H7 (cell line): ENCODE data around the gene MRPL23. TPM values are rescaled to one million over a fixed set of nuclear protein-coding genes. Genes with fewer than 3 reads are reported as not detected.
"Not testable (repeated sequence)": the region's sequence is repeated elsewhere in the genome, so short reads cannot be mapped to it uniquely, and the experiment has no call there.

Experiments
- DNase-seq: peaks from one replicate; pipeline ENCODE4 v3.0.0; 2012
- H3K27me3 ChIP-seq: 2 replicates; pipeline ENCODE4 v1.6.0; 2011; ENCODE audit warnings: mild to moderate bottlenecking, low read length; ENCODE audit not compliant: control insufficient read depth, insufficient read depth
- H3K36me3 ChIP-seq: replicated peaks from 2 replicates; pipeline ENCODE4 v1.5.1; 2011; ENCODE audit warnings: low read length; ENCODE audit not compliant: control insufficient read depth, insufficient read depth
- H3K4me3 ChIP-seq: 2 replicates; pipeline ENCODE4 v1.5.1; 2011; ENCODE audit warnings: low read depth, mild to moderate bottlenecking, control low read depth, low read length, moderate library complexity; ENCODE audit not compliant: insufficient read depth
- total RNA-seq: library from RNA; depleted of rRNA; stranded (reverse); fragments of >200 nt; shearing (Covaris generic); gene quantifications from 2 replicates; pipeline ENCODE4 v1.2.3, GENCODE V29; 2014

Gene MRPL23
- total RNA-seq, 1 experiment from 2014 or later: 91.1 TPM

DNA sequence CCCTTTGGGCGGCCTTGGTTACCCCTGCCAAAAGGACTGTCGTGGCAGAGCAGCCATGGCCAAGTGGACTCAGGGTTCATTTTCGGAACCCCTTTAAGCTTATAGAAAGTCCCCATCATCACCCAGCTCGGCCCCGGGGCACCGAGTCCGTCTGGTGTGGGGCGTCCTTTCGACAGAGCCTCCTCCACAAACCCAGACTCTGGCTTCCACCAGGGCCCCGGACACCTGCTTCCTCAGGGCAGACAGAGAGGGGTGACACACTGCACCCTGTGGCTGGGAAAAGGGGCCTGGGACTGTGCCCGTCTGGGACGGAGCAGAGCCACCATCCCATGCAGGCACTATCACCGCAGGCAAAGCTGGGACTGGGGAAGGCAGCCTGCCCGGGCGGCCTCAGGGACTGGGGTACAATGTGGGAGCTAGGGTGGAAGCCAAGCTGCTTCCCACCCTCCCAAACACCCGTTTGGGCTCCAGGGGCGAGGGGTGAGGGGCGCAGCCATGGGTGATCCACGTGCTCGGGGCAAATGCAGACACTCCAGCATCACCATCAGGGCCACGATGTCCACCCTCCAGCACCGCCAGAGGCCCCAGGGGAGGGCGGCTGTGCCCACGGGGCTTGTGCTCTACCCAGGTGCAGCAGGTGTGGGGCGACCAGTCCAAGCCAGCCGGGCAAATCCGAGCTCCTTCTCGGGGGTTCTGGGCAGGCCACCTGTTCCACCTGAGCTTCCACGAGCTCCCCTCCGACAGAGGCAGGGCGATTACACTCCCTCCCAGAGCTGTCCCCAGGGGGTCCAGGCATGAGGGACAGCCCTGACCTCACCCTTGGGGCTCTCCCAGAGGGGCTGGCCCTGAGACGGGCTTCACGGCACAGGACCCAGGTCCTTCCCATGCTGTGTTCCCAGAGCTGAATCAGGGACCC, 11.7 kb upstream of the MRPL23 start:
- Histone ChIP-seq H3K36me3 (no peaks in the 10 kb centered on the region), H3K27me3 (no peaks in the 10 kb centered on the region), H3K4me3 (no peak overlapping the region)
- DNase-seq: peak; percentile 58

- Histone ChIP-seq H3K36me3 (no peaks in the 10 kb centered on the region), H3K4me3 (no peak overlapping the region), H3K27me3 (no peaks in the 10 kb centered on the region)
- peak; percentile 66 for DNase-seq
Observed at GRCh38 chr11:1936072-1936780, 10.9 kb upstream of the MRPL23 start.

GRCh38 chr11:1936781-1937615, 10.1 kb upstream of the MRPL23 start:
- H3K27me3 ChIP-seq: no peaks in the 10 kb centered on the region
- peak; percentile 65 for DNase-seq
- no peak overlapping the region for H3K4me3 ChIP-seq
- H3K36me3 ChIP-seq: no peaks in the 10 kb centered on the region

GRCh38 chr11:1937616-1938342, 9.4 kb upstream of the MRPL23 start:
- no peaks in the 10 kb centered on the region for H3K36me3 ChIP-seq
- no peak overlapping the region for H3K4me3 ChIP-seq
- no peaks in the 10 kb centered on the region for H3K27me3 ChIP-seq
- peak; percentile 71 for DNase-seq

DNA sequence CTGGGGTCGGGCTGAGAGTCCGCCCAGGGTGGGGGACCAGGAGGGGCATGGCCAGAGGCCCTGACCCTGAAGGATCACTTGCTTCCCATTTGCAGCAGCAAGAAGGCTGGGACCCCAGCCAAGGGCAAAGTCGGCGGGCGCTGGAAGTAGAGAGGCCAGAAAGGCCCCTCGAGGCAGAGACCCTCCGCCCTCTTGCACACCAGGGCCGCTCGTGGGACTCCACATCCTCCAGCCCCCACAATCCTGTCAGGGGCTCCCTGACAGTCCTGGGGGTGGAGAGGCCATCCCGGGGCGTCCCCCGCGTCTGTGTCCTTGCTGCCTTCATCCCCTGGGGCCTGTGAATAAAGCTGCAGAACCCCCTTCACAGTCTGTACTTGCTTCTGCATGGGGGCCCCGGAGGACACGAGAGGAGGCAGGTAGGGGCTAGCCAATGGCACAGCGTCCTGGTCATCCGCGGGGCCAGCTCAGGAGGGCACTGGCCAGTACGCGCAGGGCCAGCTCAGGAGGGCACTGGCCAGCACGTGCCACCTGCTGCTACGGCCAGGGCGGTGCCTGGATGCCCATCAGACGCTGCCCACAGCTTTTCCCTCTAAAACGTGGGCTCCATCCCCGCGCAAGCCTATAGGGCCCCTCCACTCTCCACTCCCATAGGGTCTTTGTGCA, 8.7 kb upstream of the MRPL23 start:
- peak; percentile 60 for DNase-seq
- Histone ChIP-seq H3K4me3 (no peak overlapping the region), H3K36me3 (no peaks in the 10 kb centered on the region), H3K27me3 (no peaks in the 10 kb centered on the region)

DNA sequence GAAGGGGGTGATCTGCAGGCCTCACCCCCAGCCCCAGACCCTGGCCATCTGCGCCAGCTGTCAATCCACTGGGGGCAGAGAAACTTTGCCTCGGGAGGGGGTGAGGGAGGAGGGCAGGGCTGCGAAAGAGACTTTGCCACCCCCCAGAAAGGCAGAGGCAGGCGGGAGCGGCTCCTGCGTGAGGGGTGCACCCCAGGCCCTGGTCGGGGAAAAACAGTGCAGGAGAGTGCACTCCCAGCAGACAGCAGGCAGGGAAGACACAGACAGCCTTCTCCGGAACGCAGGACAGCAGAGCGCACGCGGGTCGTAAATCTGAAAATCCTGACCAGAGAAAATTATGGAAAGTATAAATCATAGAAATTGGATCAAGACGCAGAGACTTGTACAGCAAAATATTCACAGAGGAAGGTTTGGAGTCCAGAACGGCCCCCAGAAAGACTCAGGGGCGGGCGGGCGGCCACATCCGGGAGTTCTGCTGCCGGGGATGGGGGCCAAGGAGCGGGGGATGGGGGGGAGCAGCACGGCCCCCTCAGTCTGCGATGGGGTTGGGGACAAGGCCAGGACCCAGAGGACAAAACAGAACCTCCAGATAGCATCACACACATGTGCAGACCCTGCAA, 8.0 kb upstream of the MRPL23 start:
- peak; percentile 74 for DNase-seq

DNA sequence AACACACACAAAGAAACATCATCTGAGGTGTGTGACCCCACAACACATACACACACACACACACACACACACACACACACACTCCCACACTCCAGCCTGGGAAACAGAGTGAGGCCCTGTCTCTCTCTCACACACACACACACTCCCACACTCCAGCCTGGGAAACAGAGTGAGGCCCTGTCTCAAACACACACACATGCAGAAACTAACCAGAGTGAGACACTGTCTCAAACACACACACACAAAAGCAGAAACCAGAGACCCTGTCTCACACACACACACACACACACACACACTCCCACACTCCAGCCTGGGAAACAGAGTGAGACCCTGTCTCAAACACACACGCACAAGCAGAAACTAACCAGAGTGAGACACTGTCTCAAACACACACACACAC, 7.3 kb upstream of the MRPL23 start:
- H3K36me3 ChIP-seq, DNase-seq, H3K4me3 ChIP-seq, H3K27me3 ChIP-seq: not testable (repeated sequence)

More for the DNA sequence above, 8.0 kb upstream of the MRPL23 start:
- no peaks in the 10 kb centered on the region for H3K36me3 ChIP-seq
- H3K4me3 ChIP-seq: no peak overlapping the region
- H3K27me3 ChIP-seq: no peaks in the 10 kb centered on the region

GRCh38 chr11:1942558-1943260, 4.4 kb upstream of the MRPL23 start:
- no peaks in the 10 kb centered on the region for H3K36me3 ChIP-seq
- H3K27me3 ChIP-seq: no peaks in the 10 kb centered on the region
- DNase-seq: no peak
- no peak overlapping the region for H3K4me3 ChIP-seq

DNA sequence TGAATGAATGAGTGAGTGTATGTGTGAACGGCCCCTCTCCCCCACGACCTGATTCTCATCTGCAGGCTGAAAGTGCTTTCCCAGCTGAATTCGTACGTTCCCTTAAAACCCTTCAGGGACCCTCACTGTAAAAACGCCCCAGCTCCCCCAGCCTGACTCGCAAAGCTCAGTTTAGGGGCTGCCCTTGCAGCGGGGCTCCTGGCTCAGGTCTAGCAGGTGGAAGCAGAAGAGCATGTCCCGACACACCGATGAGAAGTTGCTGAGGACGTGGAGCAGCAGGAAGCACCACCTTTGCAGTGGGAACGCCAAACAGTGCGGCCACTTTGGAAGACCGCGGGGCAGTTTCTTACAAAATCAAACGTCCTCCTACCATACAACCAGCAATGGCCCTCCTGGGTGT, 3.6 kb upstream of the MRPL23 start:
- DNase-seq: peak; percentile 51
- no peaks in the 10 kb centered on the region for H3K36me3 ChIP-seq

DNA sequence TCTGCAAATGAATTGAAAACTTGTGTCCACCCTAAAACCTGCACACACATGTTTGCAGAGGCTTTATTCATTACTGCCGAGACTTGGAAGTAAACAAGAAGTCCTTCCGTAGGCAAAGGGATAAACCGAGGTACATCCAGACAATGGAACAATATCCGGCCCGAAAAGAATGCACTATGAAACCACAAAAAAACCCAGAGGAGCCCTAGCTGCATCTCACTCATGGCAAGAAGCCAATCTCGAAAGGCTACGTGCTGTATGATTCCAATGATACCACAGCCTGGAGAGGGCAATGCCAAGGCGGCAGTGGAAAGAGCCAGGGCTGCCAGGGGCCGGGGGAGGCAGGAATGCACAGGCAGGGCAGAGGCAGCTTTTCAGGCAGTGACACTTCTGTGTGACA, 3.2 kb upstream of the MRPL23 start:
- H3K36me3 ChIP-seq: no peaks in the 10 kb centered on the region
- no peak overlapping the region for H3K4me3 ChIP-seq
- DNase-seq: no peak
- no peaks in the 10 kb centered on the region for H3K27me3 ChIP-seq

More for the DNA sequence above, 3.6 kb upstream of the MRPL23 start:
- no peak overlapping the region for H3K4me3 ChIP-seq
- H3K27me3 ChIP-seq: no peaks in the 10 kb centered on the region

DNA sequence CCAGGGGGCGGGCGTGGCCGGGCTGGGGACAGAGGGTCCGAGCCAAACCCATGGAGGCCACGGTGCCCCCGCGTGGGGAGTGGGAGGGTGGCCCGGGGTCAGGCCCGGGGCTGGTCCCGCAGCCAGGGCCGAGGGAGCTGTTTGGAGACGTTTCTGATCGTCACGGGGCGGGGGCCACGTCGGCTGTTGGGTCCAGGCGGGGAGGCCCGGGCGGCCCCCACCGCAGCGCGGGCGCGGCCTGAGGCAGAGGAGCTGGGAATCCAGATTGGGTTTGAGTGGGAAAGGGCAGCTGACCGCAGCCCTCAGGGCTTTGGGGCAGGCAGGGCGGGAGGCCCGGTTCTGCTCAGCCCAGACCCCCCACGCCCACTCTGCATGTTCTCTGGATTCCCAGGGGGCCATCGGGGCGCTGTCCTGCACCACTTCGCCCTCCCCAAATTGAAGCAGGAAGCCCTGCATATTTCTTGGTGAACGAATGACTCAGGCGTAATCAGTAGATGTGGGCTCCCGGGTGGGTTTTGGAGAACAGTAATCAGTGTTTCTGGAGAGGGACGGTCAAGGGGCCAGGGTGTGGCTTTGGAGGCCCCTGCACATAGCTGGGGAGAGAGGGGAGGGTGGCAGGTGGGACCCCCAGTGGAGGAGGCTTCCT, 583 bp downstream of the MRPL23 start:
- no peak for DNase-seq
- Histone ChIP-seq H3K36me3 (no peaks in the 10 kb centered on the region), H3K27me3 (no peaks in the 10 kb centered on the region), H3K4me3 (no peak overlapping the region)

DNA sequence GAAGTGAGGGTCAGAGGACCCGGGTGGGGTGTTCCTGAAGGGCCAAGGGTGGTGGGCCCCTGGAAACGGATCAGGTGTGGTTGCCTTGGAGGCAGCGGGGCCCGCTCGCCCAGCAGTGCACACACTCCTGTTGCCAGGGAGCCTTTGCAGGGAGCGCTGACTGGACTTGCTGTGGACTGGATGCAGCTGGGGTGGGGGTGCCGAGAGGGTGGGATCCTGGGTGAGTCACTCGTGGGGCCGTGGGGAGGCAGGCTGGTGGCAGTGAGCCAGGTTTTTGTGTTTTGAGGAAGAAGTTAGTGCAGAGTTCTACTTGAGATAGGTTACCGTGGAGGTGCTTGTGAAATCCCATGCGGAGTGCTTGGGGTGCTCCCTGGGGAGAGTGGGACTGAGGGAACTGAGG, 1.3 kb downstream of the MRPL23 start:
- Histone ChIP-seq H3K4me3 (no peak overlapping the region), H3K36me3 (no peaks in the 10 kb centered on the region), H3K27me3 (no peaks in the 10 kb centered on the region)
- no peak for DNase-seq
